Bronchial epithelial cell (primary cell): Measurements from ENCODE around the gene TNFRSF21. TPM values are rescaled to one million over a fixed set of nuclear protein-coding genes. Genes with fewer than 3 reads are reported as not detected.

ENCODE experiments used
- DNase-seq: peaks from one replicate; pipeline ENCODE4 v3.0.0-alpha.2; 2010; ENCODE audit warnings: low read depth
- FAIRE-seq: peaks from 2 replicates; lab custom pipeline; 2011; peaks lifted over from hg19 to GRCh38; lab: Jason Lieb, UNC
- H3K27me3 ChIP-seq: 2 replicates; pipeline ENCODE4 v1.5.1; 2011; ENCODE audit warnings: low read length; ENCODE audit not compliant: control insufficient read depth, insufficient read depth
- H3K36me3 ChIP-seq: 2 replicates; pipeline ENCODE4 v1.5.1; 2011; ENCODE audit warnings: low read length; ENCODE audit not compliant: control insufficient read depth, insufficient read depth
- H3K4me3 ChIP-seq: 2 replicates; pipeline ENCODE4 v1.5.1; 2011; ENCODE audit warnings: mild to moderate bottlenecking, low read depth, low read length, control low read depth
- CTCF ChIP-seq: IDR thresholded peaks from 2 replicates; pipeline ENCODE4 v1.5.1; 2011; ENCODE audit warnings: mild to moderate bottlenecking, moderate library complexity, low read length, control low read depth, inconsistent platforms; ENCODE audit not compliant: insufficient read depth, severe bottlenecking
- total RNA-seq: library from RNA; depleted of rRNA; stranded (reverse); fragments of >200 nt; gene quantifications from 2 replicates; pipeline ENCODE4 v1.2.1, GENCODE V29; 2014

The TNFRSF21 gene
- total RNA-seq, 1 donor from 2014 or later: 42.4 TPM

GRCh38 chr6:47268572-47269187 is 41.0 kb downstream of the TNFRSF21 start:
- FAIRE-seq (peak; percentile 64), DNase-seq (no peak)
- no peak for TF ChIP-seq CTCF
- Histone ChIP-seq H3K27me3 (no peaks in the 10 kb centered on the region), H3K4me3 (no peak overlapping the region), H3K36me3 (peaks cover 2% of the 10 kb centered on the region)

GRCh38 chr6:47267301-47267700 is 42.4 kb downstream of the TNFRSF21 start:
- H3K27me3 ChIP-seq: no peaks in the 10 kb centered on the region
- no peak for TF ChIP-seq CTCF
- peaks cover 9% of the 10 kb centered on the region for H3K36me3 ChIP-seq
- DNase-seq (no peak), FAIRE-seq (no peak)
- H3K4me3 ChIP-seq: no peak overlapping the region

GRCh38 chr6:47265971-47266370 is 43.7 kb downstream of the TNFRSF21 start:
- FAIRE-seq (no peak), DNase-seq (no peak)
- Histone ChIP-seq H3K4me3 (no peak overlapping the region), H3K27me3 (no peaks in the 10 kb centered on the region), H3K36me3 (peaks cover 11% of the 10 kb centered on the region)
- TF ChIP-seq CTCF: no peak

- DNase-seq: no peak
- peaks cover 11% of the 10 kb centered on the region for H3K36me3 ChIP-seq
Observed at GRCh38 chr6:47264775-47265184, 44.9 kb downstream of the TNFRSF21 start.

GRCh38 chr6:47263268-47263667 is 46.4 kb downstream of the TNFRSF21 start:
- Histone ChIP-seq H3K4me3 (no peak overlapping the region), H3K27me3 (no peaks in the 10 kb centered on the region), H3K36me3 (peaks cover 9% of the 10 kb centered on the region)
- no peak for TF ChIP-seq CTCF
- FAIRE-seq (no peak), DNase-seq (no peak)

More at GRCh38 chr6:47264775-47265184, 44.9 kb downstream of the TNFRSF21 start:
- Histone ChIP-seq H3K27me3 (no peaks in the 10 kb centered on the region), H3K4me3 (no peak overlapping the region)
- TF ChIP-seq CTCF: no peak
- FAIRE-seq: no peak

- H3K4me3 ChIP-seq: no peak overlapping the region
- no peak for TF ChIP-seq CTCF
- no peaks in the 10 kb centered on the region for H3K27me3 ChIP-seq
- DNase-seq: no peak
- FAIRE-seq: no peak
- H3K36me3 ChIP-seq: peaks cover 10% of the 10 kb centered on the region
Observed at GRCh38 chr6:47262231-47262630, 47.5 kb downstream of the TNFRSF21 start.
